HG02885 (cell line): ENCODE data around the gene PCDHB15.
"Not testable (repeated sequence)": the region's sequence is repeated elsewhere in the genome, so short reads cannot be mapped to it uniquely, and the experiment has no call there.

Experiments
- ATAC-seq: cut with Tn5 transposase; IDR thresholded peaks from one replicate; pipeline ENCODE4 v1.9.1; 2021; ENCODE audit warnings: mild to moderate bottlenecking; ENCODE audit not compliant: unreplicated experiment, poor library complexity

The PCDHB15 gene

GRCh38 chr5:141246971-141247370 lies 1.8 kb downstream of the PCDHB15 start:
- not testable (repeated sequence) for ATAC-seq

DNA sequence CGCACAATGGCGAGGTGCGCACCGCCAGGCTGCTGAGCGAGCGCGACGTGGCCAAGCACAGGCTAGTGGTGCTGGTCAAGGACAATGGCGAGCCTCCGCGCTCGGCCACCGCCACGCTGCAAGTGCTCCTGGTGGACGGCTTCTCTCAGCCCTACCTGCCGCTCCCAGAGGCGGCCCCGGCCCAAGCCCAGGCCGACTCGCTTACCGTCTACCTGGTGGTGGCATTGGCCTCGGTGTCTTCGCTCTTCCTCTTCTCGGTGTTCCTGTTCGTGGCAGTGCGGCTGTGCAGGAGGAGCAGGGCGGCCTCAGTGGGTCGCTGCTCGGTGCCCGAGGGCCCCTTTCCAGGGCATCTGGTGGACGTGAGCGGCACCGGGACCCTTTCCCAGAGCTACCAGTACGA lies 2.2 kb downstream of the PCDHB15 start:
- ATAC-seq, result not testable (repeated sequence)

DNA sequence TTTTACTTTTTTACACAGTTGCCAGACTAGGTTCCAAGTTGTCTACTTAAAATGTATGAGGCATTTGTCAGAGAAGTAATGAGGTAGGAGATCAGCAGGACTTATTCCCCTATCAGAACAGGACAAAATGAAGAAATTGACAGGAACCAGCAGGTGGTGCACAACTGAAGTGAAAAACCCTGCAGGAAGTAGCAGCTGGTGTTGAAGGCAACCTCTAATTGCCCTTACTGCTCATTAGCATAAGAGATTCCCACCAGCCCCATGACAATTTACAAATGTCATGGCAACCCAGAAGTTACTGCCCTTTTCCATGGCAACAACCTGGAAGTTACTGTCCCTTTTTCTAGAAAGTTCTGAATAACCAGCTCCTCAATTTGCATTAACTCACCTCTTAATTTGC lies 5.4 kb downstream of the PCDHB15 start:
- no peak for ATAC-seq

GRCh38 chr5:141258464-141258863 lies 13.3 kb downstream of the PCDHB15 start:
- no peak for ATAC-seq

DNA sequence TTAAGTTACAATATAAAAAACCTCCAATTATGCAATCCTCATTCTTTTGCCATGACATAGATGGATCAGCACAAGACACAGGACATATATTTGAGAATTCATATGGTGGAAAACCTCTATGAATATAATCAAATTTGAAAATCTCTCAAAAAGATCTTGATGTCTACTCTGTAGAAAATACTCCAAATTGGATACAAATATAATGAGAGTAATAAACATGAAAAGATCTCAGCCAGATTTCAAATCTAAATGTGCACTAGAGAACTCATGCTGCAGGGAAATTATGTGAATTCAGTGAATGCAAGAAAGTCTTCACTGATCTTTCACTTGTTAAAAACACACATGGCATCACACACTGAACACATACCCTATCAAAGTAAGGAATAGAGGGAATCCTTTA lies 13.8 kb downstream of the PCDHB15 start:
- no peak for ATAC-seq

DNA sequence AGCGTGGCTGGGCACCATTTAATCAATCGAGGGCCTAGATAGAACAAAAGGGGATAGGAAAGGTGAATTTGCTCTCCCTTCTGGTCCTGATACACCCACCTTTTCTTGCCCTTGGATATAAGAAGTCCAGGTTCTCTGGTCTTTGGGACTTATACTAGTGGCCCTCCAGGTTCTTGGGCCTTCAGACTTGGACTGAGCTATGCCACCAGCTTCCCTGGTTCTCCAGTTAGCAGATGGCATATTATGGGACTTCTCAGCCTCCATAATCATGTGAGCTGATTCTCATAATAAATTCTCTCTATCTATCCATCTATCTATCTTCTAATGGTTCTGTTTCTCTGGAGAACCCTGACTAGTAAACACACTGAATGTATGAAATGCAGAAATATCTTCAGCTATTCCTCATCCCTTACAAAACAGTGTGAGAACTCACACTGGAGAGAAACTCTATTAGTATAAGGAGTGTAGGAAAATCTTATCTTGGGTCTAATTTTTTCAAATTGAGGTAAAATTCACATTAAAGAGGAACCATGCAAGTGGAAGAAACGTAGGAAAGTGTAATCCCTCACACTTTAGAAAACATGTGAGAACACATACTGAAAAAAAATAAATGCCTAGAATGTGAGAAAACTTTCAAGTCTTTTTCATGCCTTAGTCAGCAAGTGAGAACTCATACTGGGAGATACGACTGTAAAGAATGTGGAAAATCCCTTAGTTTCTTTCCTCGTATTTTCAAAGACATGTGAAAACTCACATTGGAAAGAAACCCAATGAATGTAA lies 15.5 kb downstream of the PCDHB15 start:
- ATAC-seq, result no peak

DNA sequence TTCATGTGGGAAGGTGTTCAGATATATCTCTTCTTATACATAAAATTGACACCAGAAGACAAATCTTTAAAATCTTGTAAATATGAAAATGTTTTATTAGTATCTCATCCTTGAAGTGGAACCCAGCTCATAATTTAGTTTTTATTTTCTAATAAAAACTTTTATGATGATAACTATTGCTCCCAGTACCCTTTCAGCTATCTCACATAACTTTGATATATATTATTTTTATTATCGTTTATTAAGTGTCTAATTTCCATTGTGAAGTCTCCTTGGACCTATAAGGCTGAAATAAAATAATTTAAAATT lies 16.0 kb downstream of the PCDHB15 start:
- no peak for ATAC-seq

DNA sequence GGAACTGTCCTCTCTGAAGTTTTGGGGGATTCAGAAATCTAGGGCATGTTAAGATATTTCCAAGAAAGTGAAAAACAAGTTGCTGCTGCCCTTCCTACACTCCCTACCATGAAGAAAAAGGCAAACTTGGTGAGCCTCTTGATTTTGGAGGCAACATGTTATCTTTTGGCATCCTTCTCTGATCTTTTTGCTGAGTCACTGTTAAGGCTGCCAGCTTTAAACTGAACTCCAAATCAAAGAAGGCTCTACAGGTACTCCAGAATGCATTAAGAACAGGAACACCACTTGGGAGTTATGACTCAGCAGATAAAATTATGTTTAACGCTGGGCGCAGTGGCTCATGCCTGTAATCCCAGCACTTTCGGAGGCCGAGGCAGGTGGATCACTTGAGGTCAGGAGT lies 24.0 kb downstream of the PCDHB15 start:
- ATAC-seq, result no peak

- ATAC-seq, result no peak
Observed at GRCh38 chr5:141272906-141273305, 27.7 kb downstream of the PCDHB15 start.

DNA sequence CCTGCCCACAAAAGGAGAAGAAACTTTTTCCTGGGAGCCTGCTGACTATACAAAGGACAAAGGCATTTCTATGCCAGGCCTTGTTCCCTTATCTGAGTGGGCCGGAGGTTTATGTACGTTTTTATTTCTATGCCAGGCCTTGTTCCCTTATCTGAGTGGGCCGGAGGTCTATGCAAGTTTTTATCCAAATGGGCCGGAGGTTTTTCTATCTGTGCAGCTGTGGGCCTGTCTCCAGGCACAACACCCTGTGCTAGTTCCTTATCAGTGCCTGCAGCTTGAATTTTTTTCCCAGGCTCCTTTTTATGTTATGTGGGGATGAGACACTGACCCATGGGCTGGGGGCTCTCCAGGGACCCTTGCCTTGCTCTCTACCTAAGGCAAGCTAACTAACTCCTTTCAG lies 53.2 kb downstream of the PCDHB15 start:
- ATAC-seq, result no peak
